Measurements from ENCODE around the gene KLHL11. TPM values are rescaled to one million over a fixed set of nuclear protein-coding genes. Genes with fewer than 3 reads are reported as not detected.
"Not testable (repeated sequence)": the region's sequence is repeated elsewhere in the genome, so short reads cannot be mapped to it uniquely, and the experiment has no call there.

The KLHL11 gene
- total and polyA plus RNA-seq, 2 of the 8 experiments (the other 6 are each of a cell fraction or from before 2014, with no cell fraction given), result 4.2 to 13.7 TPM

DNA sequence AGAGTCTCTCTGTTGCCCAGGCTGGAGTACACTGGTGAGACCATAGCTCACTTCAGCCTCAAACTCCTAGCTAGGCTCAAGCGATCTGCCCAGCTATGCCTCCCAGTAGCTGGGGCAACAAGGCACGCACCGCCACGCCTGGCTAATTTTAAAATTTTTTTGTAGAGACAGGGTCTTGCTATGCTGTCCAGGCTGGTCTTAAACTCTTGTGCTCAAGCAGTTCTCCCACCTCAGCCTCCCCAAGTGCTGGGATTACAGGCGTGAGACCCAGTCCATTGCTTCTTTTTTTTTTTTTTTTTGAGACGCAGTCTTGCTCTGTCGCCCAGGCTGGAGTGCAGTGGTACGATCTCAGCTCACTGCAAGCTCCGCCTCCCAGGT is 9.1 kb upstream of the KLHL11 start:
- 100% methylated on average over 4 of the region's 9 CpGs; no CpG with 5 or more reads in 1 of the 2 experiments for WGBS, 2 experiments (ENCODE audit: extremely low coverage in 1 of 2, insufficient coverage in 1 of 2, insufficient read length in 1 of 2, insufficient replicate concordance in 2 of 2, low coverage in 1 of 2, low lambda C conversion rate in 2 of 2, missing lambda C conversion rate in 1 of 2)
- H3K4me1 ChIP-seq (replicated peaks in 1 of 4; ENCODE audit: control insufficient read depth in 3 of 4, insufficient read depth in 4 of 4, low read length in 3 of 4); H3K27ac ChIP-seq (ENCODE audit: low read depth, low read length); H4K20me1 ChIP-seq (replicated peaks in 1 of 2; ENCODE audit: control insufficient read depth in 1 of 2, insufficient read depth in 2 of 2, low read length in 2 of 2); H3K4me3 ChIP-seq (ENCODE audit: extremely low read depth in 1 of 4, insufficient read depth in 2 of 4, low read depth in 3 of 4, low read length in 4 of 4); H2BK15ac ChIP-seq (ENCODE audit: low read length); H2AK5ac ChIP-seq (ENCODE audit: low read depth, low read length); H3K4me2 ChIP-seq (ENCODE audit: insufficient read depth in 1 of 2, low read depth in 2 of 2, low read length in 2 of 2); H3K9me3 ChIP-seq (ENCODE audit: insufficient read depth in 2 of 2, low read depth in 1 of 2, low read length in 1 of 2); H3K4ac ChIP-seq (replicated peaks; ENCODE audit: insufficient read length, low read depth, low read length); H2AFZ ChIP-seq (ENCODE audit: low read length); H2BK12ac ChIP-seq (ENCODE audit: low read depth, low read length); H2BK20ac ChIP-seq (ENCODE audit: low read length); H3K18ac ChIP-seq (ENCODE audit: extremely low read depth, low read length); H2BK5ac ChIP-seq (ENCODE audit: low read depth, low read length); H3K9ac ChIP-seq (replicated peaks in 1 of 4; ENCODE audit: extremely low read depth in 1 of 4, low read depth in 3 of 4, low read length in 3 of 4); H3K56ac ChIP-seq (replicated peaks; ENCODE audit: insufficient read length, low read depth, low read length); H3K79me2 ChIP-seq (ENCODE audit: control insufficient read depth in 1 of 2, insufficient read depth in 2 of 2, low read length in 2 of 2); H3K79me1 ChIP-seq (ENCODE audit: low read depth, low read length); DNase-seq (ENCODE audit: low read depth in 1 of 2, low spot score in 2 of 2); H3K23me2 ChIP-seq (ENCODE audit: low read depth, low read length); H3K14ac ChIP-seq (ENCODE audit: insufficient read length); H4K91ac ChIP-seq (replicated peaks; ENCODE audit: insufficient read length, low read length); H4K8ac ChIP-seq (ENCODE audit: extremely low read depth, insufficient read depth, low read length); FAIRE-seq; H2BK120ac ChIP-seq (replicated peaks; ENCODE audit: low read depth, low read length); H4K5ac ChIP-seq (ENCODE audit: insufficient read length, low read depth, low read length); H3K27me3 ChIP-seq (replicated peaks in 1 of 4; ENCODE audit: control insufficient read depth in 3 of 4, extremely low read depth in 1 of 4, insufficient read depth in 3 of 4, low read length in 3 of 4); H3K23ac ChIP-seq (ENCODE audit: insufficient read length): not testable (repeated sequence)
- ChIA-PET CTCF (ENCODE audit: partially characterized antibody) (interaction anchor here (0.7 to 1.8 kb wide), 5 partner anchors 15 to 455 kb away, joined by 3 to 4 read pairs (median 3); no protein-coding TSS in a partner anchor), POLR2A (ENCODE audit: partially characterized antibody) (interaction anchor here (0.6 to 3.2 kb wide), 7 partner anchors 9 to 1852 kb away, joined by 3 to 12 read pairs (median 3); partner anchors contain the start of gene KLHL11)
- peaks cover 47 to 87% (median 72%) of the 10 kb centered on the region in 4 experiments for H3K36me3 ChIP-seq (ENCODE audit: control insufficient read depth in 2 of 4, insufficient read depth in 4 of 4, low read length in 3 of 4)

All from H1 (cell line).